Testis (tissue), 3 donors: Measurements from ENCODE around the gene CSF2RB. TPM values are rescaled to one million over a fixed set of nuclear protein-coding genes. Genes with fewer than 3 reads are reported as not detected.

ENCODE experiments used
- DNase-seq: peaks from one replicate; pipeline ENCODE4 v3.0.0-alpha.2; 2019
- H3K27ac ChIP-seq, 2 donors: fragments of 200-600 bp; sonication (generic); one replicate each; pipeline ENCODE4 v1.5.1; 2019
- H3K27me3 ChIP-seq: fragments of 200-600 bp; sonication (generic); one replicate; pipeline ENCODE4 v1.5.1; 2019
- H3K36me3 ChIP-seq: fragments of 200-600 bp; sonication (generic); one replicate; pipeline ENCODE4 v1.5.1; 2017; ENCODE audit warnings: low read depth; ENCODE audit errors: missing control alignments
- H3K4me1 ChIP-seq: fragments of 200-600 bp; sonication (generic); one replicate; pipeline ENCODE4 v1.5.1; 2019
- H3K4me3 ChIP-seq, 2 donors: fragments of 200-600 bp; sonication (generic); one replicate each; pipeline ENCODE4 v1.5.1; 2017 to 2019
- H3K9me3 ChIP-seq: fragments of 200-600 bp; sonication (generic); one replicate; pipeline ENCODE4 v1.5.1; 2017
- CTCF ChIP-seq, 3 experiments: fragments of 450-650 bp in 2 of 3; fragments of 200-600 bp in 1 of 3; sonication (generic) in 1 of 3; IDR thresholded peaks; one replicate each; pipeline ENCODE4 v1.5.1; 2016 to 2019; ENCODE audit warnings: antibody characterized with exemption in 3 of 3, mild to moderate bottlenecking in 2 of 3, moderate library complexity in 1 of 3
- POLR2A ChIP-seq: fragments of 450-650 bp; IDR thresholded peaks from one replicate; pipeline ENCODE4 v1.6.1; 2017; ENCODE audit warnings: antibody characterized with exemption, mild to moderate bottlenecking, moderate library complexity
- WGBS, 2 donors: methylation state at CpG; one replicate each; pipeline ENCODE4 v1.1.5; 2018; 5-methylcytosine and 5-hydroxymethylcytosine counted together
- intact Hi-C: fragments of 100-400 bp; cut with DNase I; formaldehyde crosslinking; loops from one replicate; pipeline ENCODE4 v1.15.1; 2023; ENCODE audit warnings: low total_unique reads
- polyA plus RNA-seq: library from polyadenylated mRNA; stranded (reverse); fragments of 350-450 nt; fragmentation: Illumina TruSeq; extraction: RNeasy Lipid Tissue Mini Kit (QIAGEN cat#74804); gene quantifications from one replicate; pipeline ENCODE4 v1.2.3, GENCODE V29; 2014; ENCODE audit warnings: low read depth, low replicate concordance; ENCODE audit not compliant: insufficient read depth
- total RNA-seq, 2 donors: library from RNA; depleted of rRNA; stranded (reverse); fragments of >200 nt; gene quantifications; one replicate each; pipeline ENCODE4 v1.2.3, GENCODE V29; 2016

CSF2RB gene
- total and polyA plus RNA-seq, 3 donors from 2014 or later, result 2.3 to 4.0 (median 2.6) TPM

- Histone ChIP-seq H3K4me3 (no peak overlapping the region), H3K27ac (no peak overlapping the region), H3K4me1 (no peaks in the 10 kb centered on the region), H3K27me3 (no peaks in the 10 kb centered on the region), H3K36me3 (no peaks in the 10 kb centered on the region), H3K9me3 (no peaks in the 10 kb centered on the region)
- whole genome bisulfite sequencing, 2 donors, result 72 to 84% methylated on average over 5 to 8 of the region's 8 CpGs
- intact Hi-C loops, result no loop called here
- no peak for TF ChIP-seq POLR2A
- TF ChIP-seq CTCF (IDR thresholded peaks at IDR 0.05), result no peak
- DNase-seq, result no peak
Observed at GRCh38 chr22:36912694-36913426, 568 bp upstream of the CSF2RB start.

GRCh38 chr22:36914390-36914752 lies 943 bp downstream of the CSF2RB start:
- TF ChIP-seq POLR2A, result no peak
- TF ChIP-seq CTCF (IDR thresholded peaks at IDR 0.05), result no peak
- H3K27me3 ChIP-seq, result no peaks in the 10 kb centered on the region
- intact Hi-C loops, result no loop called here
- H3K27ac ChIP-seq, result no peak overlapping the region
- 96 to 100% methylated on average over 1 of the region's 1 CpG for WGBS, 2 donors
- H3K9me3 ChIP-seq, result no peaks in the 10 kb centered on the region
- no peaks in the 10 kb centered on the region for H3K36me3 ChIP-seq
- no peak for DNase-seq
- H3K4me3 ChIP-seq, result no peak overlapping the region
- H3K4me1 ChIP-seq, result no peaks in the 10 kb centered on the region

- no peak for DNase-seq
- H3K36me3 ChIP-seq, result no peaks in the 10 kb centered on the region
- intact Hi-C loops, result no loop called here
- no peak for TF ChIP-seq CTCF (IDR thresholded peaks at IDR 0.05)
- no peaks in the 10 kb centered on the region for H3K9me3 ChIP-seq
- H3K4me3 ChIP-seq, result no peak overlapping the region
- H3K4me1 ChIP-seq, result no peaks in the 10 kb centered on the region
- no peaks in the 10 kb centered on the region for H3K27me3 ChIP-seq
- H3K27ac ChIP-seq, result no peak overlapping the region
Observed at GRCh38 chr22:36916034-36916433, 2.6 kb downstream of the CSF2RB start.

- intact Hi-C loops, result no loop called here
- WGBS, 2 donors, result 78 to 80% methylated on average over 3 of the region's 3 CpGs
- Histone ChIP-seq H3K9me3 (no peaks in the 10 kb centered on the region), H3K27ac (no peak overlapping the region), H3K4me3 (no peak overlapping the region), H3K27me3 (no peaks in the 10 kb centered on the region), H3K4me1 (no peaks in the 10 kb centered on the region), H3K36me3 (no peaks in the 10 kb centered on the region)
- no peak for DNase-seq
- TF ChIP-seq CTCF (IDR thresholded peaks at IDR 0.05), result no peak
- TF ChIP-seq POLR2A, result no peak
Observed at GRCh38 chr22:36918586-36919284, 5.3 kb downstream of the CSF2RB start.
